Smooth muscle cell (in vitro differentiated cells): ENCODE results near the gene KRT77. TPM values are rescaled to one million over a fixed set of nuclear protein-coding genes. Genes with fewer than 3 reads are reported as not detected.

Experiments
- DNase-seq: peaks from one replicate; lab custom pipeline; 2025; ENCODE audit not compliant: unreplicated experiment; lab: John Stamatoyannopoulos, UW
- H2AFZ ChIP-seq: fragments of 200-600 bp; sonication (generic); 2 replicates; pipeline ENCODE4 v1.6.0; 2016; ENCODE audit warnings: antibody characterized with exemption, low read depth, mild to moderate bottlenecking
- H3F3A ChIP-seq: fragments of 200-600 bp; sonication (generic); 2 replicates; pipeline ENCODE4 v1.6.0; 2017; ENCODE audit warnings: antibody characterized with exemption, low read depth
- H3K27ac ChIP-seq: fragments of 200-600 bp; sonication (generic); 2 replicates; pipeline ENCODE4 v1.5.1; 2016; ENCODE audit warnings: low read depth, mild to moderate bottlenecking
- H3K27me3 ChIP-seq: fragments of 200-600 bp; sonication (generic); 2 replicates; pipeline ENCODE4 v1.6.1; 2016; ENCODE audit warnings: low read depth, mild to moderate bottlenecking
- H3K36me3 ChIP-seq: fragments of 200-600 bp; sonication (generic); 2 replicates; pipeline ENCODE4 v1.5.1; 2016; ENCODE audit warnings: low read depth
- H3K4me1 ChIP-seq: fragments of 200-600 bp; sonication (generic); 2 replicates; pipeline ENCODE4 v1.5.1; 2016; ENCODE audit warnings: low read depth
- H3K4me2 ChIP-seq: fragments of 200-600 bp; sonication (generic); 2 replicates; pipeline ENCODE4 v1.6.0; 2016; ENCODE audit warnings: mild to moderate bottlenecking
- H3K4me3 ChIP-seq: fragments of 200-600 bp; sonication (generic); 2 replicates; pipeline ENCODE4 v1.5.1; 2016; ENCODE audit warnings: mild to moderate bottlenecking
- H3K79me2 ChIP-seq: fragments of 200-600 bp; sonication (generic); 2 replicates; pipeline ENCODE4 v1.6.0; 2016; ENCODE audit warnings: low read depth, mild to moderate bottlenecking
- H3K9ac ChIP-seq: fragments of 200-600 bp; sonication (generic); 2 replicates; pipeline ENCODE4 v1.6.0; 2016; ENCODE audit warnings: low read depth
- H3K9me3 ChIP-seq: fragments of 200-600 bp; sonication (generic); replicated peaks from 2 replicates; pipeline ENCODE4 v1.5.1; 2016; ENCODE audit warnings: low read depth
- H4K20me1 ChIP-seq: fragments of 200-600 bp; sonication (generic); 2 replicates; pipeline ENCODE4 v1.6.0; 2016; ENCODE audit warnings: low read depth
- CTCF ChIP-seq: fragments of 200-600 bp; sonication (generic); IDR thresholded peaks from 2 replicates; pipeline ENCODE4 v1.5.1; 2017; ENCODE audit warnings: borderline replicate concordance, mild to moderate bottlenecking, antibody characterized with exemption; ENCODE audit not compliant: insufficient read depth, poor library complexity, severe bottlenecking
- WGBS: methylation state at CpG from one replicate; pipeline ENCODE4 v1.1.7; 2016; ENCODE audit warnings: low lambda C conversion rate; 5-methylcytosine and 5-hydroxymethylcytosine counted together
- polyA plus RNA-seq: library from polyadenylated mRNA; unstranded; fragments of >200 nt; fragmentation: Nextera tagmentation; extraction: Ambion mirVana; gene quantifications from 2 replicates; pipeline ENCODE4 v1.2.1, GENCODE V29; 2016
- total RNA-seq: library from RNA; depleted of rRNA; stranded (reverse); fragments of >200 nt; gene quantifications from 2 replicates; pipeline ENCODE4 v1.2.3, GENCODE V29; 2014

Gene KRT77
- total and polyA plus RNA-seq, 2 experiments from 2014 or later, result 3.8 TPM; not detected in 1

- no peaks in the 10 kb centered on the region for H3K4me1 ChIP-seq
- no peaks in the 10 kb centered on the region for H3F3A ChIP-seq
- no peak overlapping the region for H2AFZ ChIP-seq
- no peaks in the 10 kb centered on the region for H3K9me3 ChIP-seq
- H4K20me1 ChIP-seq, result no peaks in the 10 kb centered on the region
- TF ChIP-seq CTCF, result no peak
- H3K27ac ChIP-seq, result no peak overlapping the region
- H3K4me2 ChIP-seq, result no peak overlapping the region
- H3K27me3 ChIP-seq, result peaks cover 56% of the 10 kb centered on the region
- no peaks in the 10 kb centered on the region for H3K79me2 ChIP-seq
- H3K4me3 ChIP-seq, result no peak overlapping the region
- no peaks in the 10 kb centered on the region for H3K36me3 ChIP-seq
- DNase-seq, result no peak
- no peak overlapping the region for H3K9ac ChIP-seq
- WGBS, result 91% methylated on average over 6 of the region's 6 CpGs
These were observed 45.9 kb downstream of the KRT77 start for GRCh38 chr12:52657250-52657902.

GRCh38 chr12:52656616-52657015 lies 46.7 kb downstream of the KRT77 start:
- no peak overlapping the region for H2AFZ ChIP-seq
- H3K27me3 ChIP-seq, result peaks cover 48% of the 10 kb centered on the region
- 86% methylated on average over 4 of the region's 4 CpGs for WGBS
- no peaks in the 10 kb centered on the region for H3K36me3 ChIP-seq
- no peak overlapping the region for H3K27ac ChIP-seq
- no peaks in the 10 kb centered on the region for H3K4me1 ChIP-seq
- H3F3A ChIP-seq, result no peaks in the 10 kb centered on the region
- no peaks in the 10 kb centered on the region for H3K79me2 ChIP-seq
- no peaks in the 10 kb centered on the region for H4K20me1 ChIP-seq
- no peak for TF ChIP-seq CTCF
- H3K4me2 ChIP-seq, result no peak overlapping the region
- H3K9me3 ChIP-seq, result no peaks in the 10 kb centered on the region
- no peak overlapping the region for H3K4me3 ChIP-seq
- no peak for DNase-seq
- H3K9ac ChIP-seq, result no peak overlapping the region

GRCh38 chr12:52655720-52656124 lies 47.6 kb downstream of the KRT77 start:
- no peak overlapping the region for H3K9ac ChIP-seq
- no peak overlapping the region for H3K4me3 ChIP-seq
- H3K9me3 ChIP-seq, result no peaks in the 10 kb centered on the region
- H2AFZ ChIP-seq, result no peak overlapping the region
- no peaks in the 10 kb centered on the region for H4K20me1 ChIP-seq
- H3K27ac ChIP-seq, result no peak overlapping the region
- H3K4me2 ChIP-seq, result no peak overlapping the region
- H3K36me3 ChIP-seq, result no peaks in the 10 kb centered on the region
- TF ChIP-seq CTCF, result no peak
- no peaks in the 10 kb centered on the region for H3K79me2 ChIP-seq
- no peaks in the 10 kb centered on the region for H3K4me1 ChIP-seq
- no peak for DNase-seq
- no peaks in the 10 kb centered on the region for H3F3A ChIP-seq
- WGBS, result 73% methylated on average over 8 of the region's 8 CpGs
- H3K27me3 ChIP-seq, result peaks cover 47% of the 10 kb centered on the region

- WGBS, result 67% methylated on average over 6 of the region's 6 CpGs
- no peaks in the 10 kb centered on the region for H3K4me1 ChIP-seq
- no peak for TF ChIP-seq CTCF
- no peak for DNase-seq
- H3K27me3 ChIP-seq, result peaks cover 47% of the 10 kb centered on the region
- no peak overlapping the region for H2AFZ ChIP-seq
- no peaks in the 10 kb centered on the region for H3K36me3 ChIP-seq
- H3K4me2 ChIP-seq, result no peak overlapping the region
- no peak overlapping the region for H3K27ac ChIP-seq
- no peaks in the 10 kb centered on the region for H3K79me2 ChIP-seq
- no peak overlapping the region for H3K4me3 ChIP-seq
- H4K20me1 ChIP-seq, result no peaks in the 10 kb centered on the region
- no peaks in the 10 kb centered on the region for H3K9me3 ChIP-seq
- no peaks in the 10 kb centered on the region for H3F3A ChIP-seq
- H3K9ac ChIP-seq, result no peak overlapping the region
These were observed 48.1 kb downstream of the KRT77 start for GRCh38 chr12:52655251-52655650.
